GM23338 (cell line): ENCODE measurements around the gene CAP1. TPM values are rescaled to one million over a fixed set of nuclear protein-coding genes. Genes with fewer than 3 reads are reported as not detected.

Experiments used
- ATAC-seq: fragments of 200-7000 bp; cut with Tn5 transposase; 3 replicates; pipeline ENCODE4 v1.9.1; 2020
- DNase-seq: peaks from one replicate; pipeline ENCODE4 v3.0.0-alpha.2; 2015; ENCODE audit warnings: low spot score
- H2AFZ ChIP-seq: fragments of 200-600 bp; sonication (generic); 2 replicates; pipeline ENCODE4 v1.8.0; 2016; ENCODE audit warnings: antibody characterized with exemption, mild to moderate bottlenecking, moderate library complexity
- H3F3A ChIP-seq: fragments of 200-600 bp; sonication (generic); replicated peaks from 2 replicates; pipeline ENCODE4 v1.8.0; 2017; ENCODE audit warnings: antibody characterized with exemption, mixed run types, low read depth
- H3K27ac ChIP-seq: fragments of 200-600 bp; sonication (generic); 2 replicates; pipeline ENCODE4 v1.6.1; 2016; ENCODE audit warnings: low read depth
- H3K27me3 ChIP-seq: fragments of 200-600 bp; sonication (generic); 2 replicates; pipeline ENCODE4 v1.8.0; 2016; ENCODE audit warnings: mild to moderate bottlenecking, mixed run types, moderate library complexity; ENCODE audit not compliant: insufficient read depth
- H3K36me3 ChIP-seq: fragments of 200-600 bp; sonication (generic); 2 replicates; pipeline ENCODE4 v1.8.0; 2016; ENCODE audit warnings: mild to moderate bottlenecking; ENCODE audit not compliant: insufficient read depth
- H3K4me1 ChIP-seq: fragments of 200-600 bp; sonication (generic); 2 replicates; pipeline ENCODE4 v1.8.0; 2016; ENCODE audit warnings: mild to moderate bottlenecking, moderate library complexity; ENCODE audit not compliant: insufficient read depth
- H3K4me2 ChIP-seq: fragments of 200-600 bp; sonication (generic); 2 replicates; pipeline ENCODE4 v1.7.1; 2017; ENCODE audit warnings: mixed run types
- H3K4me3 ChIP-seq: fragments of 200-600 bp; sonication (generic); 2 replicates; pipeline ENCODE4 v1.6.1; 2016; ENCODE audit warnings: mixed run types
- H3K79me2 ChIP-seq: fragments of 200-600 bp; sonication (generic); replicated peaks from 2 replicates; pipeline ENCODE4 v1.8.0; 2017; ENCODE audit warnings: mild to moderate bottlenecking; ENCODE audit not compliant: insufficient read depth
- H3K9me2 ChIP-seq: fragments of 200-600 bp; sonication (generic); 2 replicates; pipeline ENCODE4 v1.8.0; 2017; ENCODE audit not compliant: insufficient read depth
- H4K20me1 ChIP-seq: fragments of 200-600 bp; sonication (generic); replicated peaks from 2 replicates; pipeline ENCODE4 v1.8.0; 2017; ENCODE audit warnings: mild to moderate bottlenecking; ENCODE audit not compliant: insufficient read depth
- H3K27ac Mint-ChIP-seq: 2 replicates; pipeline ENCODE4 v1.8.0; 2020; ENCODE audit warnings: inconsistent platforms, mild to moderate bottlenecking, moderate library complexity, mixed read lengths
- H3K27me3 Mint-ChIP-seq: 3 replicates; pipeline ENCODE4 v1.8.0; 2022; ENCODE audit warnings: low read depth, mild to moderate bottlenecking, moderate library complexity, mixed read lengths, inconsistent platforms; ENCODE audit not compliant: insufficient read depth, poor library complexity
- H3K36me3 Mint-ChIP-seq: 3 replicates; pipeline ENCODE4 v1.8.0; 2021; ENCODE audit warnings: low read depth, mild to moderate bottlenecking, inconsistent platforms, moderate library complexity, mixed read lengths
- H3K4me1 Mint-ChIP-seq: 3 replicates; pipeline ENCODE4 v1.8.0; 2020; ENCODE audit warnings: mild to moderate bottlenecking, inconsistent platforms, mixed read lengths
- H3K4me3 Mint-ChIP-seq: 3 replicates; pipeline ENCODE4 v1.8.0; 2021; ENCODE audit warnings: moderate library complexity, mild to moderate bottlenecking, inconsistent platforms, mixed read lengths
- H3K9me3 Mint-ChIP-seq: 3 replicates; pipeline ENCODE4 v1.8.0; 2020; ENCODE audit warnings: moderate library complexity, mild to moderate bottlenecking, inconsistent platforms, mixed read lengths
- CREB1 ChIP-seq: fragments of 250-450 bp; sonication (Bioruptor Pico); IDR thresholded peaks from 2 replicates; pipeline ENCODE4 v1.5.0; 2020; ENCODE audit warnings: low read depth, mild to moderate bottlenecking, moderate library complexity
- CTCF ChIP-seq, 2 experiments: fragments of 200-600 bp in 1 of 2; sonication (generic) in 1 of 2; conservative IDR thresholded peaks; 2 replicates each; pipeline versions ENCODE4 v1.5.1 to v1.6.1; 2016 to 2017; ENCODE audit warnings: antibody characterized with exemption in 2 of 2, low read depth in 2 of 2, mild to moderate bottlenecking in 2 of 2, moderate library complexity in 1 of 2
- EZH2 ChIP-seq: fragments of 200-600 bp; sonication (generic); IDR thresholded peaks from one replicate; pipeline ENCODE4 v1.8.0; 2017; ENCODE audit warnings: antibody characterized with exemption, mild to moderate bottlenecking, low read depth; ENCODE audit not compliant: unreplicated experiment
- EZH2phosphoT487 ChIP-seq: fragments of 200-600 bp; sonication (generic); IDR thresholded peaks from one replicate; pipeline ENCODE4 v1.8.1; 2018; ENCODE audit warnings: antibody characterized with exemption; ENCODE audit not compliant: unreplicated experiment
- JUNB ChIP-seq: IDR thresholded peaks from one replicate; pipeline ENCODE4 v1.6.1; 2016; ENCODE audit warnings: antibody characterized with exemption; ENCODE audit not compliant: unreplicated experiment
- NANOG ChIP-seq: IDR thresholded peaks from 2 replicates; pipeline ENCODE4 v1.6.1; 2016; ENCODE audit warnings: antibody characterized with exemption, borderline replicate concordance
- POLR2AphosphoS5 ChIP-seq: IDR thresholded peaks from 2 replicates; pipeline ENCODE4 v1.6.1; 2016; ENCODE audit warnings: antibody characterized with exemption, low read depth
- STAT1 ChIP-seq: IDR thresholded peaks from one replicate; pipeline ENCODE4 v1.6.1; 2016; ENCODE audit warnings: antibody characterized with exemption; ENCODE audit not compliant: unreplicated experiment
- ZNF114 ChIP-seq: fragments of 250-450 bp; sonication (Bioruptor Pico); IDR thresholded peaks from 2 replicates; pipeline ENCODE4 v1.5.0; 2020; ENCODE audit warnings: mild to moderate bottlenecking, moderate library complexity
- polyA plus RNA-seq: library from polyadenylated mRNA; unstranded; fragments of >200 nt; fragmentation: Nextera tagmentation; extraction: Ambion mirVana; gene quantifications from 2 replicates; pipeline ENCODE4 v1.2.1, GENCODE V29; 2016
- total RNA-seq: library from RNA; depleted of rRNA; stranded (reverse); fragments of >200 nt; shearing (Covaris generic); gene quantifications from 2 replicates; pipeline ENCODE4 v1.2.3, GENCODE V29; 2014
- TF ChIP-seq, protein P1 (sequence below): IDR thresholded peaks from 2 replicates; pipeline ENCODE4 v1.6.1; 2016; ENCODE audit warnings: antibody characterized with exemption
- TF ChIP-seq, protein P2 (sequence below): IDR thresholded peaks from one replicate; pipeline ENCODE4 v1.6.1; 2018; ENCODE audit warnings: antibody characterized with exemption; ENCODE audit not compliant: unreplicated experiment

The CAP1 gene
- total and polyA plus RNA-seq, 2 experiments from 2014 or later: 133 to 254 TPM

GRCh38 chr1:40049725-40050124 lies 9.2 kb downstream of the CAP1 start:
- H3F3A ChIP-seq: no peaks in the 10 kb centered on the region
- no peak for ATAC-seq
- H3K27ac Mint-ChIP-seq: no peak overlapping the region
- H3K4me1 Mint-ChIP-seq: peaks cover 9% of the 10 kb centered on the region
- H3K27ac ChIP-seq: 0 out of 2 replicates have a peak overlapping the region, but pooled peaks have one; percentile 7
- H3K4me1 ChIP-seq: no peaks in the 10 kb centered on the region
- no peaks in the 10 kb centered on the region for H3K9me3 Mint-ChIP-seq
- H2AFZ ChIP-seq: no peak overlapping the region
- no peaks in the 10 kb centered on the region for H3K9me2 ChIP-seq
- H3K27me3 ChIP-seq: no peaks in the 10 kb centered on the region
- no peak overlapping the region for H3K4me3 ChIP-seq
- no peak for TF ChIP-seq CTCF (conservative IDR thresholded peaks at IDR 0.05; ENCODE audit: low read depth in 2 of 2)
- TF ChIP-seq JUNB: no peak
- no peak for TF ChIP-seq EZH2
- no peak for TF ChIP-seq ZNF114 (CRISPR knock-in tag)
- TF ChIP-seq EZH2phosphoT487: no peak
- no peak for TF ChIP-seq CREB1
- no peak overlapping the region for H3K4me3 Mint-ChIP-seq
- peaks cover 100% of the 10 kb centered on the region for H3K79me2 ChIP-seq
- H3K36me3 ChIP-seq: peaks cover 5% of the 10 kb centered on the region
- peaks cover 72% of the 10 kb centered on the region for H4K20me1 ChIP-seq
- no peak overlapping the region for H3K4me2 ChIP-seq
- no peaks in the 10 kb centered on the region for H3K27me3 Mint-ChIP-seq
- H3K36me3 Mint-ChIP-seq: peaks cover 9% of the 10 kb centered on the region
- DNase-seq: no peak

- Histone ChIP-seq H4K20me1 (peaks cover 65% of the 10 kb centered on the region), H3K79me2 (peaks cover 100% of the 10 kb centered on the region), H3K4me1 (no peaks in the 10 kb centered on the region), H3K4me3 (no peak overlapping the region), H3K36me3 (peaks cover 5% of the 10 kb centered on the region), H3F3A (no peaks in the 10 kb centered on the region), H3K27ac (no peak overlapping the region), H3K4me2 (no peak overlapping the region), H2AFZ (no peak overlapping the region), H3K27me3 (no peaks in the 10 kb centered on the region), H3K9me2 (no peaks in the 10 kb centered on the region)
- no peak overlapping the region for H3K27ac Mint-ChIP-seq
- H3K4me1 Mint-ChIP-seq: peaks cover 13% of the 10 kb centered on the region
- TF ChIP-seq POLR2AphosphoS5: no peak
- TF ChIP-seq, protein P1, sequence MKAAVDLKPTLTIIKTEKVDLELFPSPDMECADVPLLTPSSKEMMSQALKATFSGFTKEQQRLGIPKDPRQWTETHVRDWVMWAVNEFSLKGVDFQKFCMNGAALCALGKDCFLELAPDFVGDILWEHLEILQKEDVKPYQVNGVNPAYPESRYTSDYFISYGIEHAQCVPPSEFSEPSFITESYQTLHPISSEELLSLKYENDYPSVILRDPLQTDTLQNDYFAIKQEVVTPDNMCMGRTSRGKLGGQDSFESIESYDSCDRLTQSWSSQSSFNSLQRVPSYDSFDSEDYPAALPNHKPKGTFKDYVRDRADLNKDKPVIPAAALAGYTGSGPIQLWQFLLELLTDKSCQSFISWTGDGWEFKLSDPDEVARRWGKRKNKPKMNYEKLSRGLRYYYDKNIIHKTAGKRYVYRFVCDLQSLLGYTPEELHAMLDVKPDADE: no peak
- no peak for TF ChIP-seq JUNB
- no peak for TF ChIP-seq EZH2
- TF ChIP-seq STAT1: no peak
- no peak for TF ChIP-seq NANOG
- TF ChIP-seq, protein P2, sequence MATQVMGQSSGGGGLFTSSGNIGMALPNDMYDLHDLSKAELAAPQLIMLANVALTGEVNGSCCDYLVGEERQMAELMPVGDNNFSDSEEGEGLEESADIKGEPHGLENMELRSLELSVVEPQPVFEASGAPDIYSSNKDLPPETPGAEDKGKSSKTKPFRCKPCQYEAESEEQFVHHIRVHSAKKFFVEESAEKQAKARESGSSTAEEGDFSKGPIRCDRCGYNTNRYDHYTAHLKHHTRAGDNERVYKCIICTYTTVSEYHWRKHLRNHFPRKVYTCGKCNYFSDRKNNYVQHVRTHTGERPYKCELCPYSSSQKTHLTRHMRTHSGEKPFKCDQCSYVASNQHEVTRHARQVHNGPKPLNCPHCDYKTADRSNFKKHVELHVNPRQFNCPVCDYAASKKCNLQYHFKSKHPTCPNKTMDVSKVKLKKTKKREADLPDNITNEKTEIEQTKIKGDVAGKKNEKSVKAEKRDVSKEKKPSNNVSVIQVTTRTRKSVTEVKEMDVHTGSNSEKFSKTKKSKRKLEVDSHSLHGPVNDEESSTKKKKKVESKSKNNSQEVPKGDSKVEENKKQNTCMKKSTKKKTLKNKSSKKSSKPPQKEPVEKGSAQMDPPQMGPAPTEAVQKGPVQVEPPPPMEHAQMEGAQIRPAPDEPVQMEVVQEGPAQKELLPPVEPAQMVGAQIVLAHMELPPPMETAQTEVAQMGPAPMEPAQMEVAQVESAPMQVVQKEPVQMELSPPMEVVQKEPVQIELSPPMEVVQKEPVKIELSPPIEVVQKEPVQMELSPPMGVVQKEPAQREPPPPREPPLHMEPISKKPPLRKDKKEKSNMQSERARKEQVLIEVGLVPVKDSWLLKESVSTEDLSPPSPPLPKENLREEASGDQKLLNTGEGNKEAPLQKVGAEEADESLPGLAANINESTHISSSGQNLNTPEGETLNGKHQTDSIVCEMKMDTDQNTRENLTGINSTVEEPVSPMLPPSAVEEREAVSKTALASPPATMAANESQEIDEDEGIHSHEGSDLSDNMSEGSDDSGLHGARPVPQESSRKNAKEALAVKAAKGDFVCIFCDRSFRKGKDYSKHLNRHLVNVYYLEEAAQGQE: no peak
- no peak for TF ChIP-seq CTCF (conservative IDR thresholded peaks at IDR 0.05; ENCODE audit: low read depth in 2 of 2)
- no peak for TF ChIP-seq CREB1
- no peak for TF ChIP-seq EZH2phosphoT487
- ATAC-seq: no peak
- no peak for DNase-seq
- peaks cover 7% of the 10 kb centered on the region for H3K36me3 Mint-ChIP-seq
- no peak overlapping the region for H3K4me3 Mint-ChIP-seq
- no peaks in the 10 kb centered on the region for H3K27me3 Mint-ChIP-seq
- no peaks in the 10 kb centered on the region for H3K9me3 Mint-ChIP-seq
Measured at GRCh38 chr1:40050863-40051262, 10.3 kb downstream of the CAP1 start.
